B cell (primary cell): ENCODE results near the gene PRM1.

ENCODE experiments used
- EZH2 ChIP-seq: IDR thresholded peaks from 2 replicates; pipeline ENCODE4 v1.6.1; 2012; ENCODE audit warnings: borderline replicate concordance, low read depth, mild to moderate bottlenecking, moderate library complexity, low read length; ENCODE audit not compliant: insufficient read depth, poor library complexity, severe bottlenecking
- TF ChIP-seq, protein P1 (sequence below): fragments of 200-600 bp; IDR thresholded peaks from one replicate; pipeline ENCODE4 v1.8.0; 2022; ENCODE audit warnings: antibody characterized with exemption, mild to moderate bottlenecking

DNA sequence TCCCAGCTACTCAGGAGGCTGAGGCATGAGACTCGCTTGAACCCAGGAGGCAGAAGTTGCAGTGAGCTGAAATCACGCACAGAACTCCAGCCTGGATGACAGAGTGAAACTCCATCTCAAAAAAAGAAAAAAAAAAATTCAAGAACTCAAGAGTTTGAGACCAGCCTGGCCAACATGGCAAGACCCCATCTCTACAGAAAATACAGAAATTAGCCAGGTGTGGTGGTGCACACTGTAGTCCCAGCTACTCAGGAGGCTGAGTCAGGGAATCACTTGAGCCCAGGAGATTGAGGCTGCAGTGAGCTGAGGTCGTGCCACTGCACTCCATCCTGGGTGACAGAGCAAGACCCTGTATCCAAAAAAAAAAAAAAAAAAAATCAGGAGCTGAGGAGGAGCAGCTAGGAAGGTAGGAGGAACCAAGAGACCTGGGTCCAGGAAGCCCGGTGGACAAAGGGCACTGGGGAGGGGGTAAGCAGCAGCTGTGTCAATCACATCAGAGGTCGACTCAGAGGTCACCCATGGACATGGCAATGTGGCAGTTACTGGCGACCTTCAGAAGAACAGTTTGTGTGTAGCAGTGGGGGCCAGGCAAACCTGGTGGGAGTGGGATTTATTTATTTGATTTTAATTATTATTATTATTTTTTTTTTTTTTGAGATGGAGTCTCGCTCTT, 11.1 kb upstream of the PRM1 start:
- TF ChIP-seq, protein P1, sequence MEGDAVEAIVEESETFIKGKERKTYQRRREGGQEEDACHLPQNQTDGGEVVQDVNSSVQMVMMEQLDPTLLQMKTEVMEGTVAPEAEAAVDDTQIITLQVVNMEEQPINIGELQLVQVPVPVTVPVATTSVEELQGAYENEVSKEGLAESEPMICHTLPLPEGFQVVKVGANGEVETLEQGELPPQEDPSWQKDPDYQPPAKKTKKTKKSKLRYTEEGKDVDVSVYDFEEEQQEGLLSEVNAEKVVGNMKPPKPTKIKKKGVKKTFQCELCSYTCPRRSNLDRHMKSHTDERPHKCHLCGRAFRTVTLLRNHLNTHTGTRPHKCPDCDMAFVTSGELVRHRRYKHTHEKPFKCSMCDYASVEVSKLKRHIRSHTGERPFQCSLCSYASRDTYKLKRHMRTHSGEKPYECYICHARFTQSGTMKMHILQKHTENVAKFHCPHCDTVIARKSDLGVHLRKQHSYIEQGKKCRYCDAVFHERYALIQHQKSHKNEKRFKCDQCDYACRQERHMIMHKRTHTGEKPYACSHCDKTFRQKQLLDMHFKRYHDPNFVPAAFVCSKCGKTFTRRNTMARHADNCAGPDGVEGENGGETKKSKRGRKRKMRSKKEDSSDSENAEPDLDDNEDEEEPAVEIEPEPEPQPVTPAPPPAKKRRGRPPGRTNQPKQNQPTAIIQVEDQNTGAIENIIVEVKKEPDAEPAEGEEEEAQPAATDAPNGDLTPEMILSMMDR, result no peak
- no peak for TF ChIP-seq EZH2
